ENCODE measurements around the gene MKRN2.
"Not testable (repeated sequence)": the region's sequence is repeated elsewhere in the genome, so short reads cannot be mapped to it uniquely, and the experiment has no call there.

Gene MKRN2, protein sequence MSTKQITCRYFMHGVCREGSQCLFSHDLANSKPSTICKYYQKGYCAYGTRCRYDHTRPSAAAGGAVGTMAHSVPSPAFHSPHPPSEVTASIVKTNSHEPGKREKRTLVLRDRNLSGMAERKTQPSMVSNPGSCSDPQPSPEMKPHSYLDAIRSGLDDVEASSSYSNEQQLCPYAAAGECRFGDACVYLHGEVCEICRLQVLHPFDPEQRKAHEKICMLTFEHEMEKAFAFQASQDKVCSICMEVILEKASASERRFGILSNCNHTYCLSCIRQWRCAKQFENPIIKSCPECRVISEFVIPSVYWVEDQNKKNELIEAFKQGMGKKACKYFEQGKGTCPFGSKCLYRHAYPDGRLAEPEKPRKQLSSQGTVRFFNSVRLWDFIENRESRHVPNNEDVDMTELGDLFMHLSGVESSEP

GRCh38 chr3:12556690-12557472, at the start of gene MKRN2:
TSS of gene MKRN2 (plus strand) at chr3:12557087. CDS start at chr3:12557151, 64 bp downstream.
- peak; percentile 25 for DNase-seq

GRCh38 chr3:12507591-12508281, 49.2 kb upstream of the MKRN2 start:
- no peak for DNase-seq

GRCh38 chr3:12508291-12508700, 48.6 kb upstream of the MKRN2 start:
- DNase-seq = no peak

DNA sequence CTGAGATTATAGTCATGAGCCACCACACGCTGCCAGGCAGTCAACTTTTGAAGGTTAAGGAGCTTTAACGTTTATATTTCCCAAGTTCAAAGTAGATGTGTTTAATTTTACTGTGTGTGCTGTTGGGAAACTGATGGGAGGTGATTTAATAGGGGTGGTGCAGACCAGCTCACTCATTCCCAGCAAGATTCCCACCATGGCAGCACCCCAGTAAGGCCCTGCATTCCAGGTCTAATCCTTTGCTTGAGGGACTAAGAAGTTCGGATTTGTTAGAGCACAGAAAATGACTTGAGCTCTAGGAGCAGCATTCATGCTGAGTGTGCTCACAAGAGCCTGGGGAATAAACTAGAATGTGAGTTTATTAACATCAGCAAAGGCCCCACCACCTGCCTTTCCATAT, 47.4 kb upstream of the MKRN2 start:
- no peak for DNase-seq

GRCh38 chr3:12512534-12513118, 44.3 kb upstream of the MKRN2 start:
- no peak for DNase-seq

GRCh38 chr3:12513694-12514446, 43.0 kb upstream of the MKRN2 start:
- no peak for DNase-seq

DNA sequence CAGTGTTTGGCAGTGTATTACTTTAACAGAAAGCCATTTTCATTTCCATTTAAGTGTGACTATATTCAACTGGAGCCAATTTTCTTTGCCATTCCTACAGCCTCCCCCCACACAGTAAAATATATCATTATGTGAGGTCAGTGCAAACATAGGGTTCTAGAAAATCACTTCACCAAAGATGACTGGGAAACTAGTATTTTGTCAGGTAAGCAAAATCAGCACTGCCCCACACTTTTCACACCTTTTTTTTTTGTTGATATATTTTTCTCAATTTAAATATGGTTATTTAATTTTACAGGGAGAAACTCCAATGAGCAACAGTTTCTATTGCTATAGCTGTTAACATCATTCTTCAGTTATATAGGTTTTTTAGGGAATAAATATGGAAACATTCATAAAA, 41.3 kb upstream of the MKRN2 start:
- DNase-seq = no peak

- no peak for DNase-seq
Measured at GRCh38 chr3:12516873-12517272, 40.0 kb upstream of the MKRN2 start.

- no peak for DNase-seq
Measured at GRCh38 chr3:12518261-12519028, 38.4 kb upstream of the MKRN2 start.

- no peak for DNase-seq
Measured at GRCh38 chr3:12521010-12521409, 35.9 kb upstream of the MKRN2 start.

GRCh38 chr3:12522721-12523120, 34.2 kb upstream of the MKRN2 start:
- no peak for DNase-seq

GRCh38 chr3:12527757-12528143, 29.1 kb upstream of the MKRN2 start:
- no peak for DNase-seq

- no peak for DNase-seq
Measured at GRCh38 chr3:12532182-12532581, 24.7 kb upstream of the MKRN2 start.

DNA sequence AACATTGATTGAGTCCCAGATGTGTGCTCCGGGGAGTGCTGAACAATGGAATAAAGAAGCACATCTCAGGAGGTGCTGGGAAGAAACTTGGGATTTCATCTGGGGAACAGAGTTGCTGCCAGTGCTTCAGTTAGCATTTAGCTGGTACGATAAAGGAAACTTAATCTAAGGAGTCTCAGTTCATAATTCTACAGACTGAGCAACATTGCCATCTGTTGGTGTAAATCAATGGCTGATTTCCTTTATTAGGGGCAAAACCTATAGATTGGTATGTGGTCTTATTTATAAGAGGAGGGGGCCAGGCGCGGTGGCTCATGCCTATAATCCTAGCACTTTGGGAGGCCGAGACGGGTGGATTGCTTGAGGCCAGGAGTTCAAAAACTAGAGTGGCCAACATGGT, 20.5 kb upstream of the MKRN2 start:
- DNase-seq = no peak

GRCh38 chr3:12541625-12542024, 15.3 kb upstream of the MKRN2 start:
- DNase-seq = no peak

DNA sequence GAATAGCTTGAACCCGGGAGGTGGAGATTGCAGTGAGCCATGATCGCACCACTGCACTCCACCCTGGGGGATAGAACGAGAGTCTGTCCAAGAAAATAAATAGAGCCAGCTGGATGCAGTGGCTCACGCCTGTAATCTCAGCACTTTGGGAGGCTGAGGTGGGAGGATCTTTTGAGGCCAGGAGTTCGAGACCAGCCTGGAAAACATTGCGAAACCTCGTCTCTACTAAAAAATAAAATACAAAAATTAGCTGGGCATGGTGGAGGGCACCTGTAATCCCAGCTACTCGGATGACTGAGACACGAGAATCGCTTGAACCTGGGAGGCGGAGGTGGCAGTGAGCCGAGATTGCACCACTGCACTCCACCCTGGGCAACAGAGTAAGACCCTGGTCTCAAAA, 13.4 kb upstream of the MKRN2 start:
- not testable (repeated sequence) for DNase-seq

GRCh38 chr3:12544652-12545472, 12.0 kb upstream of the MKRN2 start:
- no peak for DNase-seq

DNA sequence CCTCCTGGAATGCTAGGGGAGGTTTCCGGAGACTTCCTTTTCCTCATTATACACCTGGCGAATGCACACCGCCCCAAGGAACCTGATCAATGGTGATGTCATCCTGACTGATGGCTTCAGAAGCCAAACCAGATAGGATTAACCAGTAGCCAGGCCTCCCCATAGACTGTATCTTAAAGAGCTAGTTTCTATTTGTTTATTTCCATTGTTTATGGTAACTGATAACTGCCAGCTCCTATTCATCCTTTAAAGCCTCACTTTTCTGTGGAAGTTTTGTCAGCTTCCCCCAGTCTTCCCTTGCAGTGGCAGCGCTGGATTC, 11.5 kb upstream of the MKRN2 start, which contains the start of gene MKRN2OS:
Gene MKRN2OS, minus strand, starts transcription at position 27 of the 319 bp plus-strand sequence. CDS start 35 bp downstream, outside the sequence.
- no peak for DNase-seq

DNA sequence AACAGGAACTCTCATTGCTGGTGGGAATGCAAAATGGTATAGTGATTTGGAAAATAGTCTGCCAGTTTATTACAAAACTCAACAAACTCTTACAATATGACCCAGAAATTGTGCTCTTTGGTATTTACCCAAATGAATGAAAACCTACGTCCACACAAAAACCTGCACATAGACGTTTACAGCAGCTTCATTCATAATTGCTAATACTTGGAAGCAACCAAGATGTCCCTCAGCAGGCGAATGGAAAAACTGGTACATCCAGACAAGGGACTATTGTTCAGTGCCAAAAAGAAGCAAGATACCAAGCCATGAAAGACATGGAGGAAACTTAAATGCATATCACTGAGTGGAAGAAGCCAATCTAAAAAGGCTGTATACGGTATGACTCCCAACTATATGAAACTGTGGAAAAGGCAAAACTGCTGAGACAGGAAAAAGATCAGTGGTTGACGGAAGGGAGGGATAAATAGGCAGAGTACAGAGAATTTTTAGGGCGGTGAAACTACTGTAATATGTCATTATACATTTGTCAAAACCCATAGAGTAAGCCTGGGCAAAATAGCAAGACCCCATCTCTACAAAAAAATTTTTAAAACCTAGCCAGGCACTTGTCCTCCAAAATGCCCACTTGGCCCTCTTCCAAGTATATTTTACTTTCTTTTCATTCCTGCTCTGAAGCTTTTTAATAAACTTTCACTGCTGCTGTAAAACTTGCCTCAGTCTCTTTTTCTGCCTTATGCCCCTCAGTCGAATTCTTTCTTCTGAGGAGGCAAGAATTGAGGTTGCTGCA, 6.7 kb upstream of the MKRN2 start:
- DNase-seq = no peak

DNA sequence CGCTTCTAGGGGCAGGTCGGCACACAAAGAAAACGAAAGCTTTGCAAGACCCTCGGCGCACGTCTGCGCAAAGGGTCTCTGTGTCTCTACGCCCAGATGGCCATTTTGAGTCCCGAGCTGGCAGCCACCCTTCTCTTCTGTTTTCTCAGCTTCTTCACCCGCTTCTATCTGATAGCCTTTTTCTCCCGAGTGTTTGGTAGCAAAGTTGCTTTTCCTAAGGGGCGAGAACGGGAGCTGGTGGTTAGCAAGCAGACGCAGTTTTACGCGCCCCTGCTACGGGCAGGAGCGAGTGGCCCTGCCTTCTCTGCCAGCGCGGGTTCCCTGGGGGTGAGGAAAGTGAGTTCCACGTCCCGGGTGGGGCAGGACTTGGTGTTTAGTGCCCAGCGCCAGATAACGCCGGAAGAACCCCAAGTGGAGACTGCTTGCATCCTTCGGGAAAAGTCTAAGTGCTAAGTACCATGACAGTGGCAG, 2.9 kb upstream of the MKRN2 start:
- no peak for DNase-seq

Measured in NCI-H1694 (cell line).